GM12892 (cell line): ENCODE data around the gene ASB9. TPM values are rescaled to one million over a fixed set of nuclear protein-coding genes. Genes with fewer than 3 reads are reported as not detected.
"Not testable (repeated sequence)": the region's sequence is repeated elsewhere in the genome, so short reads cannot be mapped to it uniquely, and the experiment has no call there.

Experiments used
- DNase-seq: peaks from one replicate; pipeline ENCODE4 v3.0.0; 2011; ENCODE audit not compliant: insufficient read length
- FAIRE-seq: peaks from 2 replicates; lab custom pipeline; 2011; peaks lifted over from hg19 to GRCh38; lab: Jason Lieb, UNC
- POLR2A ChIP-seq: IDR thresholded peaks from 2 replicates; pipeline ENCODE4 v1.6.1; 2011; ENCODE audit warnings: low read depth, low read length, control low read depth
- POLR2AphosphoS5 ChIP-seq: IDR thresholded peaks from 2 replicates; pipeline ENCODE4 v1.6.1; 2011; ENCODE audit warnings: low read depth, low read length, control low read depth
- TAF1 ChIP-seq: IDR thresholded peaks from 2 replicates; pipeline ENCODE4 v1.6.1; 2011; ENCODE audit warnings: low read depth, mild to moderate bottlenecking, control low read depth, low read length, borderline replicate concordance
- polyA plus RNA-seq: library from polyadenylated mRNA; unstranded; fragments of >200 nt; gene quantifications from one replicate; pipeline ENCODE4 v1.2.1, GENCODE V29; 2012; ENCODE audit warnings: missing spikeins, inconsistent platforms; ENCODE audit not compliant: missing spikeins

The ASB9 gene
- 0.83 TPM for polyA plus RNA-seq

DNA sequence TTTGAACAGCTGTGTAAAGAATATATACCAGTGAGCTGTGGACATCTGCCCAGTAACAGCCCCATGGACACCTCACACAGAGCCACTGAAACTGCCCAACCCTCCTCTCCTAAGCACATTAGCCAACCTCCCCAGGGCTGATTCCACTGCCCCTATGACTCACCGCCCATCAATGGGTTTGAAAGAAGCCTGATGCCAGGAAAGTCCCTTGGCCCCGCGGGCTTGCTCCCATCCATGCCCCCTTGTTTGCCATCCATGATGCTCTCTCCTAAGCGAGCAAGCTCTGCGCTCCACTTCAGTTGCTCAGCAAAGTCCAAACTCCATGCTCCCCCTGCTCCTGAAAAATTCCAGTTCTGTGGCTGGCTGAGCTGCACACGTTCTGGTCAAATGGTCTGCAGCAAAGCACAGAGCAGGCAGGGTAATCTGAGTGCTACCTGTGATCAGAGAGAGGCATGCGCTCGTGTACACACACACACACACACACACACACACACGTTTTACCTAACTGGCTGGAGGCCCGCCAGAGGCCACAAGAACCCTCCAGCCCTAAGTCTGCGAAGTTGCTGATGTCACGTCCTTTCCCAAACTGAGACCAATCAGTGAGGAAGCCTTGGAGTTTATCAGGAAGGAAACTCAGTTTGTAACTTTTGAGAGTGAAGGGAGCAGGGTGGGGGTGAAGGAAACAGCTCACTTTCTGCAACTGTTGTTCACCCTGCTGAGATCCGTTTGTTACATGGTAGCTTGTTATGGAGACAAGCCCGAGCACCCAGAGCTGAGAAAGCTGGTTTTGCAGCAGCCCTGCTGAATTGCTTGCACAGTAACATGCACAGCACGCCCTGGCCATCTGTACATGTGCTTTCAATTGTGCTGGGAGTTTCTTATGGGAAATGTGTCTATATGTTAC, at the start of gene ASB9:
TSS of gene ASB9 (minus strand) at position 466 of the 904 bp plus-strand sequence. CDS start at position 257, 209 bp downstream.
- TF ChIP-seq POLR2AphosphoS5 (no peak), TAF1 (no peak), POLR2A (no peak)
- peak; percentile 62 for FAIRE-seq
- DNase-seq, result no peak

DNA sequence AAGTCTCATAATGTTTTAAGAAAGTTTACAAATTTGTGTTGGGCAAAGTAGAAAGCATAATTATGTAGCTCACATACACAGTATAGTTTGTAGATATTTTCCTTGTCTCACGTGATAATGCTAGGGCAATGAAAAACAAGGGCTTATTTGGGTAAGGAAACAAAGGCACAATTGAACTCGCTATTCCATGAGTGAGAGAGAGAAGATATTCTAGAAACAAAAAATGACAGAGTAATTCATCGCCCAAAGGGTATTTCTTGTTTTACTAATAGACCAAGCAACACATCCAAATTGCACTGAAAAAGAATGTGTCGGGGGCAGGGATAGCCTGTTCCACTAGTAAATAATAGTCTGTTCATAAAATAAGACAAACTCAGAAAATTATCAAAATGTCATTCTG, 49.2 kb upstream of the ASB9 start:
- FAIRE-seq (no peak), DNase-seq (no peak)
- TF ChIP-seq POLR2AphosphoS5, result no peak
- no peak for TF ChIP-seq POLR2A
- no peak for TF ChIP-seq TAF1

GRCh38 chrX:15315509-15315908, 45.6 kb upstream of the ASB9 start, which contains the start of gene ASB11:
ASB11 (minus strand) TSS chrX:15315640; CDS start chrX:15315605, 35 bp downstream.
- TF ChIP-seq POLR2A, result no peak
- TF ChIP-seq TAF1, result no peak
- TF ChIP-seq POLR2AphosphoS5, result no peak
- FAIRE-seq, result no peak

GRCh38 chrX:15314472-15314871, 44.6 kb upstream of the ASB9 start:
- TF ChIP-seq POLR2AphosphoS5, result no peak
- TF ChIP-seq POLR2A, result no peak
- no peak for TF ChIP-seq TAF1
- FAIRE-seq (no peak), DNase-seq (no peak)

More at GRCh38 chrX:15315509-15315908, 45.6 kb upstream of the ASB9 start, which contains the start of gene ASB11:
- DNase-seq, result no peak

DNA sequence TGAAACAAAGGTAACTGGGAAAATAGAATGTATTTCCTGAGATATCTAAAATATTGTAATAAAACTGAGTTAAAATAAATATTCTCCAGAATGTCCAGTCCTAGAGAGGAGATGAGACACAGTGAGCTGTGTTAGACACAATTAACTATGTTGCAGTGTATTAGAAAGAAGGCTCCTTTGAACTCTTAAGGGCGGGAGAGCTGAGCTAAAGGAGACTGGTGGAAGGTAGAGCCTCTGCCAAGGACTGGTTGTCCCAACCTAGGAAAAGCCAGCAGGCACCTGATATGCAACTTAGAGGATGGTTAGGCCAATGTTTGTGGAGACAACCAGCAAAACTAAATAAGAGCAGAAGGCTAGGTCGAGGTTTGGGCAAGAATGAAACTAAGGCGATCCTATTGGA, 41.2 kb upstream of the ASB9 start:
- no peak for DNase-seq
- TF ChIP-seq TAF1, result no peak
- TF ChIP-seq POLR2A, result no peak
- TF ChIP-seq POLR2AphosphoS5, result no peak
- no peak for FAIRE-seq

DNA sequence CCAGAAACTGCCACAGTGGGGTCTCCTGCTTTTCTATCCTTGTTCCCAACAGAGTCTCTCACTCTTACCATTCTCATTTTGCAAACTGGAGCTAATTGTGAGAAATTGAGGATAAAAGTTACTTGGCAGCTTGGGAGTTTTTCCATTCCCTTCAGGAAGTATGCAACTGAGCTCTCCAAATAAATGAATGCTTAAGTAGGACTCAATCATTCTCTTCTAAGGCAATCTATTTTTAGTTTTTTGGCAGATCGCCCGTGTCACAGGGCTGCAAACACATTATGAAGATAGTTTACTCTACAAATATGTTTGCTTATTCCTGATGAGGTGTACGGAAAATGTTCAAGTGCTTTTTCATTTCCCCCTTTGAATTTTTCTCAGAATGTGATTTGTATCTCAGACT, 40.2 kb upstream of the ASB9 start:
- FAIRE-seq, result no peak
- TF ChIP-seq TAF1 (no peak), POLR2AphosphoS5 (no peak), POLR2A (no peak)

DNA sequence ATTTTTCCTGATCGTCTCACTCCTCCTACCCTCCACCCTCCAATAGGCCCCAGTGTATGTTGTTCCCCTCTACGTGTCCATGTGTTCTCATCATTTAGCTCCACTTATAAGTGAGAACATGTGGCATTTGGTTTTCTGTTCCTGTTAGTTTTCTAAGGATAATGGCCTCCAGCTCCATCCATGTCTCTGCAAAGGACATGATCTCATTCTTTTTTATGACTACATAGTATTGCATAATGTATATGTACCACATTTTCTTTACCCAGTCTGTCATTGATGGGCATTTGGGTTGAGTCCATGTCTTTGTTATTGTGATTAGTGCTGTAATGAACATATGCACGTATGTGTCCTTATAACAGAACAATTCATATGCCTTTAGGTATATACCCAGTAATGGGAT, 36.0 kb upstream of the ASB9 start:
- FAIRE-seq, DNase-seq: not testable (repeated sequence)

More for the DNA sequence above, 40.2 kb upstream of the ASB9 start:
- DNase-seq, result no peak

- TF ChIP-seq TAF1, result no peak
- no peak for TF ChIP-seq POLR2A
- no peak for TF ChIP-seq POLR2AphosphoS5
- peak; percentile 58 for FAIRE-seq
- no peak for DNase-seq
Measured at GRCh38 chrX:15301924-15302323, 32.0 kb upstream of the ASB9 start.

- FAIRE-seq (peak; percentile 5), DNase-seq (no peak)
- TF ChIP-seq POLR2A, result no peak
- TF ChIP-seq POLR2AphosphoS5, result no peak
- no peak for TF ChIP-seq TAF1
Measured at GRCh38 chrX:15299941-15300851, 30.3 kb upstream of the ASB9 start.

GRCh38 chrX:15298780-15299179, 28.9 kb upstream of the ASB9 start:
- DNase-seq (no peak), FAIRE-seq (no peak)
- TF ChIP-seq POLR2AphosphoS5 (no peak), TAF1 (no peak), POLR2A (no peak)

DNA sequence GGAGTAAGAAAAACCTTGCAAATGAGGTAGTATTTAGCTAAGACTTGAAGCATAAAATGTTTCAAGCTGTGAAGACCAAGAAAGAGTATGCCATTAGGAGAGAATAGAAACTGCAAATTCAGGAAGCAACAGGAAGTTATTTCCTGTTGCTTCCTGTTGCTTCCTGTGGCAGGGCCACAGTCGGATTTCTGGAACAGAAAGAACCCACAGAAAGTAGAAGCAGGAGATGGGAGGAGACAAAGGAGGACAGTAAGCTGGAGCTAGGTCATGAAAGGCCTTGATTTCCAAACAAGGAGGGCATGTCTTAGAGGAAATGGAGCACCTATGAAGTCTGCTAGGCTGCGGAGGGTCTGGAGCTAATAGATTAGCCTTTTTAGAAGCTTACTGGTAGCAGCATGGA, 28.3 kb upstream of the ASB9 start:
- DNase-seq (no peak), FAIRE-seq (no peak)
- TF ChIP-seq POLR2A, result no peak
- TF ChIP-seq TAF1, result no peak
- no peak for TF ChIP-seq POLR2AphosphoS5

DNA sequence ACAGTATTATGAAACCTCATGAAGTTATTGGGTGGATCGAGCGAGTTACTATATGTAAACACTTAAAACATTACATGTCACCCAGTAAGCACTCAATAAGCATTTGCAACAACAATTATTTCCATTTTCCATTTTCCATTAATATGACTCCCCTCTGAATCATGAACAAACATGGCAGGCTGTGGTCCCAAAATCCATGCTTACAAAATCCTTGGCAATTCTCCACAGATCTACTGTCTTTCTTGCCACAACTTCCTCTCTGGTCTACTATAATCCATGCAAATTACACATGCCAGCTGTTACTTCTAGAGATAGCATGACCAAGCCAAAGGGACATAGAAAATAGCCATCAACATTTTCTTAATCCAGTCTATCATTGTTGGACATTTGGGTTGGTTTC, 23.6 kb upstream of the ASB9 start:
- FAIRE-seq (no peak), DNase-seq (no peak)
- TF ChIP-seq POLR2AphosphoS5, result no peak
- no peak for TF ChIP-seq POLR2A
- no peak for TF ChIP-seq TAF1
